D721Med (cell line): Measurements from ENCODE around the gene UNC13B.
"Not testable (repeated sequence)": the region's sequence is repeated elsewhere in the genome, so short reads cannot be mapped to it uniquely, and the experiment has no call there.

Source experiments
- DNase-seq: peaks from one replicate; pipeline ENCODE4 v3.0.0; 2011; ENCODE audit warnings: low spot score; ENCODE audit not compliant: insufficient read length
- FAIRE-seq: peaks from 2 replicates; lab custom pipeline; 2011; peaks lifted over from hg19 to GRCh38; lab: Jason Lieb, UNC
- CTCF ChIP-seq: IDR thresholded peaks from 2 replicates; pipeline ENCODE4 v1.5.1; 2012; ENCODE audit warnings: mild to moderate bottlenecking, control low read depth; ENCODE audit not compliant: insufficient read depth; ENCODE audit errors: missing control alignments

Gene UNC13B

DNA sequence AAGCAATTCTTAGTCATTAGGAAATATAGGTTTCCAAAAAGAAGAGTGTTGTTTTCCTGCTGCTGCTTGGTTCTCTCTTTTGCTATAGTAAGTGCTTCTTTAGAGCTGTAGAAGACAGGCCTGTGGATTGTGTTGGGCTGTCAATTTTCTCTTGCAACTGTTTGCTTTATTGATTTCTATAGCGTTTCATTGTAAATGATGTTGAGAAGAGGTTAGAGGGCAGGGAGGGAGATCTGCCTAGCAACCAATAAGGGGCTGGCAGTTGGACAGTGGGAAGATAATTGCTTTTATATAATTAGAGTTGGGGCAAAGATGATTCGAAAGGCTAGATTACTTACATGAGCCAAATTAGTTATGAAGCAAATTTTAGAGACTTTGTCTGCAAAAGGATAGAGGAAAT is 11.1 kb downstream of the UNC13B start:
- no peak for DNase-seq
- no peak for FAIRE-seq
- TF ChIP-seq CTCF, result no peak

DNA sequence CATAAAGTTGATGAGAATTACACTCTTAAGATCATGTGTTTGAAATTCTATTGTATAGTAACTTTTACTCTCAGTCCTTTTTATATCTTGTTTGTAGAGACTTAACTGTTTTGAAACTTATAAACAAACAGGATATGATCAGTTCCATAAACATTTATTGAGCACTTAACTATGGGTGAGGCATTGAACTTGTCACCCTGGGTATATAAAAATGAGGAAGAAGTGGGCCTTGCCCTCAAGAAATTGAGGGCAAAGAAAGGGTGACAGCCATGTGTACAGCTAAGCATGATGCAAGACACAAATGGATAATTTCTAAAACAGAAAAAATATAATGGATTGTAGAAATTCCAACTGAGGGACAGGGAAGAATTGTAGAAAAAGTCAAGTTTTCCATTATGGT is 15.7 kb downstream of the UNC13B start:
- DNase-seq (no peak), FAIRE-seq (no peak)
- no peak for TF ChIP-seq CTCF

DNA sequence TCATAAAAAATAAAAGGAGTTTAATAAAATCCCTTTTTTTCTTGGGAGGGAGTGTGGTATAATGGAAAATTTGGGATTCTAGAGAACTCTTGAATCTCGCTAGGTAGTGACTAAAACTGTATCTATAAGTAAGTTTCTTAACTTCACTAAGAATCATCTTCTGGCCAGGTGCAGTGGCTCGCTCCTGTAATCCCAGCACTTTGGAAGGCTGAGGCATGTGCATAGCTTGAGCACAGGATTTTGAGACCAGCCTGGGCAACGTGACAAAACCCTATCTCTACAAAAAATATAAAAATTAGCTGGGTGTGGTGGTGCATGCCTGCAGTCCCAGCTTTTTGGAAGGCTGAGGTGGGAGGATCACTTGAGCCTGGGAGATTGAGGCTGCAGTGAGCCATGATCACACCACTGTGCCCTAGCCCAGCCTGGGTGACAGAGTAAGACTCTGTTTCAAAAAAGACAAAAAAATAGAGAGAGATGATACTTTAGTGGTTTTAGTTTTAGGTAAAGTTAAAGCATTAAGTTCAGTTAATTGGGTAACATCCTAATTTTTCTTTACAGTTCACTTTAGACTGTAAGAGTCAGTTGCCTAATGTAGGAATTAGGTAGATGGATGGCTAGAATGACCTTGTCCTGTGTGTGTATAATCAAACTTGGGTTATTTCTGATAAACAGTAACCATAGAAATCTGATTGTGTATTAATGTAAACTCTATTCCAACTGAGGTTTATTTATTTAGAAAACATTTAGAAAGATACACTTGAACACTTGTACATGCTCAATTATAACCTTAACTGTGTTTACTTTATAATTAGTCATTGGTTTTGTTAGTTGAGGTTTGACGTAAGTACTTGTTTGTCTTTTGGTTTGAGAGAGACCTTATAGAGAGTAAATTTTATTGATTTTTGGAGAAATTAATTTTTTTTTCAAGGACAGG is 17.8 kb downstream of the UNC13B start:
- no peak for TF ChIP-seq CTCF
- FAIRE-seq (no peak), DNase-seq (no peak)

DNA sequence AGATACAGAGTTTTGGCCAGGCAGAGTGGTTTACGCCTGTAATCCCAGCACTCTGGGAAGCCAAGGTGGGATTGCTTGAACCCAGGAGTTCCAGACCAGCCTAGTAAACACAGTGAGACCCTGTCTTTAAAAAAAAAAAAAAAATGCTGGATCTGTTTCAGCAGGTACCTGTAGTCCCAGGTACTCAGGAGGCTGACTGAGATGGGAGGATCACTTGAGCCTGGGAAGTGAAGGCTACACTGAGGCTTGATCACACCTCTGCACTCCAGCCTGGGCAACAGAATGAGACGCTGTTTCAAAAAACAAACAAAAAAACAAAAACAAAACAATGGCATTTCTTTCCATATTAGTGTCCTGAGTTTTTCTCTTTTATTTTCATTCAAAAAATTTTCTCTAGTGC is 19.0 kb downstream of the UNC13B start:
- DNase-seq, result no peak
- TF ChIP-seq CTCF, result no peak

GRCh38 chr9:35182401-35182800 is 20.6 kb downstream of the UNC13B start:
- not testable (repeated sequence) for FAIRE-seq, DNase-seq

More for the DNA sequence above, 19.0 kb downstream of the UNC13B start:
- no peak for FAIRE-seq

DNA sequence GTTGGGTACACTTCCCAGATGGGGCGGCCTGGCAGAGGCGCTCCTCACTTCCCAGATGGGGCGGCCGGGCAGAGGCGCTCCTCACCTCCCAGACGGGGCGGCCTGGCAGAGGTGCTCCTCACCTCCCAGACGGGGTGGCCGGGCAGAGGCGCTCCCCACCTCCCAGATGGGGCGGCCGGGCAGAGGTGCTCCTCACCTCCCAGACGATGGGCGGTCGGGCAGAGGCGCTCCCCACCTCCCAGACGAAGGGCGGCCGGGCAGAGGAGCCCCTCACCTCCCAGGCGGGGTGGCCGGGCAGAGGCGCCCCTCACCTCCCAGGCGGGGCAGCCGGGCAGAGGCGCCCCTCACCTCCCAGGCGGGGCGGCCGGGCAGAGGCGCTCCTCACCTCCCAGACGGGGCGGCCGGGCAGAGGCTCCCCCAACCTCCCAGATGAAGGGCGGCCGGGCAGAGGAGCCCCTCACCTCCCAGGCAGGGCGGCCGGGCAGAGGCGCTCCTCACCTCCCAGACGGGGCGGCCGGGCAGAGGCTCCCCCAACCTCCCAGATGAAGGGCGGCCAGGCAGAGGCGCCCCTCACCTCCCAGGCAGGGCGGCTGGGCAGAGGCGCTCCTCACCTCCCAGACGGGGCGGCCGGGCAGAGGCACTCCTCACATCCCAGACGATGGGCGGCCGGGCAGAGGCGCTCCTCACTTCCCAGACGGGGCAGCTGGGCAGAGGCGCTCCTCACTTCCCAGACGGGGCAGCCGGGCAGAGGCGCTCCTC is 21.4 kb downstream of the UNC13B start:
- DNase-seq, FAIRE-seq: not testable (repeated sequence)

- DNase-seq, FAIRE-seq: not testable (repeated sequence)
Observed at GRCh38 chr9:35183755-35184480, 22.1 kb downstream of the UNC13B start.

GRCh38 chr9:35186524-35186923 is 24.7 kb downstream of the UNC13B start:
- DNase-seq (no peak), FAIRE-seq (no peak)
- no peak for TF ChIP-seq CTCF
